Measurements from ENCODE around the gene KIF13A. TPM values are rescaled to one million over a fixed set of nuclear protein-coding genes. Genes with fewer than 3 reads are reported as not detected.

KIF13A gene
- total RNA-seq, 4 donors from 2014 or later: 38.6 to 64.3 (median 43.9) TPM

DNA sequence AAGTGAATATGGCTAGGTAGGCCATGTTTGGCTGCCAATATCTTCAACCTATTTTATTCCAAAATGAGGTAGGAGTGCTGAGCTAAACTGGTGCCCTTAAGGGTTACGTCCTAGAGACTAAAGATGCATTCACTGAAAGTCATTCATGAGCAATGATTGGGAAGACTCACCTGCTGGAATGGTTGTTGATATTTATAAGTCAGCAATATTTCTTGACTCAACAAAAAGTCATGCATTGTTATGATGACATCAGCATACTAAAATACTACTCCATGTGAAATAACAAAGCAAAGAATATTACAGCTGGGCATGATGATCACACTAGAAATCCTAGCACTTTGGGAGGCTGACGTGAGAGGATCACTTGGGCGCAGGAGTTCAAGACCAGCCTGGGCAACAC, 263.1 kb downstream of the KIF13A start:
- DNase-seq (ENCODE audit: low spot score): no peak
- TF ChIP-seq, protein P1, sequence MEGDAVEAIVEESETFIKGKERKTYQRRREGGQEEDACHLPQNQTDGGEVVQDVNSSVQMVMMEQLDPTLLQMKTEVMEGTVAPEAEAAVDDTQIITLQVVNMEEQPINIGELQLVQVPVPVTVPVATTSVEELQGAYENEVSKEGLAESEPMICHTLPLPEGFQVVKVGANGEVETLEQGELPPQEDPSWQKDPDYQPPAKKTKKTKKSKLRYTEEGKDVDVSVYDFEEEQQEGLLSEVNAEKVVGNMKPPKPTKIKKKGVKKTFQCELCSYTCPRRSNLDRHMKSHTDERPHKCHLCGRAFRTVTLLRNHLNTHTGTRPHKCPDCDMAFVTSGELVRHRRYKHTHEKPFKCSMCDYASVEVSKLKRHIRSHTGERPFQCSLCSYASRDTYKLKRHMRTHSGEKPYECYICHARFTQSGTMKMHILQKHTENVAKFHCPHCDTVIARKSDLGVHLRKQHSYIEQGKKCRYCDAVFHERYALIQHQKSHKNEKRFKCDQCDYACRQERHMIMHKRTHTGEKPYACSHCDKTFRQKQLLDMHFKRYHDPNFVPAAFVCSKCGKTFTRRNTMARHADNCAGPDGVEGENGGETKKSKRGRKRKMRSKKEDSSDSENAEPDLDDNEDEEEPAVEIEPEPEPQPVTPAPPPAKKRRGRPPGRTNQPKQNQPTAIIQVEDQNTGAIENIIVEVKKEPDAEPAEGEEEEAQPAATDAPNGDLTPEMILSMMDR (IDR thresholded peaks at IDR 0.05): no peak
- no peak for ATAC-seq (ENCODE audit: low FRiP score)

DNA sequence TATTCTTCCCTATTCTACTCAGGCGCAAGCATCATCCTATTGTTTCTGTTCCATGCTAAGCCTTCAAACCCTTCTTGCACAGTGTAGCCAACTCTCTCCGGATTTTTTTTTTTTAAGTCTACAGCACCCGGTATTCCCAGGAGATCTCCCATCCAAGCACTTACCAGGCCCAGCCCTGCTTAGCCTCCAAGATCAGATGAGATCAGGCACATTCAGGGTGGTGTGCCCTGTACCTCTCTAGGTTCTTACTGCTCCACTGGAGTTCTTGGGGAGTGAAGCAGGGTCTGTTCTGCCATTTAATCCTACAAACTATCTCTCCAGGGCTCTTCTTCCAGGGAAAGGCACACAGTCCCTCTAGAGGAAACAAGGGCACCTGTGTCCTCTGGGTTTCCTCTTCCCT, 265.8 kb downstream of the KIF13A start:
- DNase-seq (ENCODE audit: low spot score): no peak
- TF ChIP-seq, protein P1 (IDR thresholded peaks at IDR 0.05): no peak
- ATAC-seq (ENCODE audit: low FRiP score): no peak

DNA sequence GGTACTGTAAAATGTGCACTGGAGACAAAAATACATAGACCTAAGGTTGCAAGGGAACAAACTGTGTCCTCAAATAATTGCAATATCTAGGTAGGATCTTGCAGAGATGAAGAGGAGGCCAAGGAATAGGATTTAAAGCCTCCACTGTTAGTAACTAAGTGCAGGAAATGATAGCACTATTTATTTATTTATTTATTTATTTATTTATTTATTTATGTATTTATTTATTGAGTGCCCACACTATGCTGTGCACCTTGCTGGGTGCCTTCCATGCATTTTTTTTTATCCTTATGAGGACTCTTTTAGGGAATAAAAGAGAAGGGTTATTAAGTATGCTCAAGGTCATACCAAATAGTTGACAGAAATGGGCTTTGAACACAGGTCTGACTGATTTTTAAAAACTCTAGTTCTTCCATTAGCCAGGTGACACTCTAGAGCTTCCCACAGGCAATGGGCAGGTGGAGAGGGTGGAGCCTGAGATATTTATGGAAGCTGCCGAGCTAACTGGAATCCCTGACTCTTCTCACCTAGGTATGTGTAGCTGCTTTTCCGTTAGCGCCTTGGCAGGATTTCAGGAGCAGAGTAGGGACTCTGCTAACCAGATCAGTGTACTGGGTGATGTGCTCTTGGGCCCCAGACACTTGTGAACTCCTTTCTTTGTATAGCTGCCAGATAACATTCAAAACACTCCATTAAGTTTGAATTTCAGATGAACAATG, 268.0 kb downstream of the KIF13A start:
- ATAC-seq (ENCODE audit: low FRiP score): no peak

DNA sequence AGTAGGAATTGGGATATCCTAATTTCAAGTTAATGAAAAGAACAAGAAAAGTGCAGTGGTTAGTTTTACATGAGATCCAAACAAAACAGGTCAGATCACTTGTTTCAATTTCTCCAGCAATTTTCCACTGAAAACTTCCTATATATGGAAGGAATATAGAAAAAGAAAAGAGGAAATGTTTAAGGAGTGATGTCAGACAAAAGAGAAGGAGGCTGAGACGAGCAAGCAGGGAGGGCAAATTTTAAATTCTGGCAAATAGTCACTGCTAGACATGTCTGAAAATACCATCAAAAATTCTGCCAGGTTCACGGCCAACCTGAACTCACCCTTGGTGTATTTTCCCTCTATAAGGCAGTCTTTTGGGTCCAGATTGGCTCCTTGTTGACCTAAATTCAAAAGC, 271.2 kb downstream of the KIF13A start:
- TF ChIP-seq, protein P1 (IDR thresholded peaks at IDR 0.05): no peak
- no peak for ATAC-seq (ENCODE audit: low FRiP score)
- no peak for DNase-seq (ENCODE audit: low spot score)

More for the DNA sequence above, 268.0 kb downstream of the KIF13A start:
- no peak for DNase-seq (ENCODE audit: low spot score)
- TF ChIP-seq, protein P1 (IDR thresholded peaks at IDR 0.05): no peak

DNA sequence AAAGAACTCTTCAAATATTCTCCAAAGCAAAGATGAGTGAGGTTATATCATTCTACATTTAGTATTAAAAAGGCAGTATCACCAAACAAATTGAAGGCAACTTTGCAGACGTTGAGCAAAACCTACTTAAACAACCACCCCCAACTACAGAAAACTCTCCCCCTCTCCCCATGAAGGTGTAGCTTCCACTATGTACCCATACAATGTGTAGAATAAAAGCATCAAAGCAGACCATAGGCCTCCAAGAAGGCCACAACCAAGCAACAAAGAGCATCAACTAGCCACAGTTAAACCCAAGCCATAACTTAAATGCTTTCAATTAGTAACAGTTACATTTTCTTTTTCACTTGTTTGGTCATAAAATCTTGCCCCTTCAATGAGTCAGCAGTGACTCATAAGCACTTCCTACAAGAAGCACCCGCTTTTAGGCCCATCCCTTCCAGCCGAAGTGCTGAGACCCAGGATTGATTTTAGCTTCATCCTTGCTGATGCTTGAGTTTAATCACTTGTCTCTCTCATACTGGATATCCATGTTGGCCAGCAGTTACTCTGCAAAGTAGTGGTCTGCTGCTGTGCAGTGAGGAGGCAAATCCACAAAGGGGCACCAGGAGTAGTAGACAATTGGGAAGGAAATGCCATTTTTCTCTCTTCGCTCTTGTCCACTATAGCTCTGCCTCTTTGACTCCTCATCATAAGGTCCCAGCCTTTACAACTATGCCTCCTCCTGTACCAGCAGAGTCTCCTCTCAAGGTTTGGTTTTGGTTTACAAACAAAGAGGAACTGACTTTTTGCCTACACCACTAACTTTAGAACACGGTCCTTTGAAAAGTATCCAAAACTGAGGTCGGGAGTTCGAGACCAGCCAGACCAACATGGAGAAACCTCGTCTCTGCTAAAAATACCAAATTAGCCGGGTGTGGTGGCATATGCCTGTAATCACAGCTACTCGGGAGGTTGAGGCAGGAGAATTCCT, 272.3 kb downstream of the KIF13A start:
- ATAC-seq (ENCODE audit: low FRiP score) (peak; percentile 37), DNase-seq (ENCODE audit: low spot score) (no peak)
- TF ChIP-seq, protein P1 (IDR thresholded peaks at IDR 0.05): no peak

DNA sequence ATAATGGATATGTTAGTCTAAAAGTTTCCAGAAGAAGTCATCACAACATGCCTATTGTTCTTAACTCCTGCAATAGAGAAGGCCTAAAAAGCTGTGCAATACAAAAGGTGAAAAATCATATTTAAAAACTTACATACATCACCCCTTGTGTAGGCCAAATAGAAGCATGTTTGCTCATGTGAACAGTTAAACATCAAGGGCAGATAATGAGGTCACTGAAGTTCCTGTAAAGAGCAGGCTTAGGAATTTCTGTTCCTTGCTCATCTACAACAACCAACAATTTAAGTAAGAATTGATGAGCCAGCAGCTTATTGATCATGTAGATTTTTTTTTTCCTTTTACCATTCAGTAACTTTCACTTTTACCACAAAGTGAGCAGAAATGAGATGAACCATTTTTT, 273.3 kb downstream of the KIF13A start:
- no peak for ATAC-seq (ENCODE audit: low FRiP score)
- DNase-seq (ENCODE audit: low spot score): no peak
- TF ChIP-seq, protein P1 (IDR thresholded peaks at IDR 0.05): no peak
